ENCODE data around the gene TMCC3.

The TMCC3 gene

DNA sequence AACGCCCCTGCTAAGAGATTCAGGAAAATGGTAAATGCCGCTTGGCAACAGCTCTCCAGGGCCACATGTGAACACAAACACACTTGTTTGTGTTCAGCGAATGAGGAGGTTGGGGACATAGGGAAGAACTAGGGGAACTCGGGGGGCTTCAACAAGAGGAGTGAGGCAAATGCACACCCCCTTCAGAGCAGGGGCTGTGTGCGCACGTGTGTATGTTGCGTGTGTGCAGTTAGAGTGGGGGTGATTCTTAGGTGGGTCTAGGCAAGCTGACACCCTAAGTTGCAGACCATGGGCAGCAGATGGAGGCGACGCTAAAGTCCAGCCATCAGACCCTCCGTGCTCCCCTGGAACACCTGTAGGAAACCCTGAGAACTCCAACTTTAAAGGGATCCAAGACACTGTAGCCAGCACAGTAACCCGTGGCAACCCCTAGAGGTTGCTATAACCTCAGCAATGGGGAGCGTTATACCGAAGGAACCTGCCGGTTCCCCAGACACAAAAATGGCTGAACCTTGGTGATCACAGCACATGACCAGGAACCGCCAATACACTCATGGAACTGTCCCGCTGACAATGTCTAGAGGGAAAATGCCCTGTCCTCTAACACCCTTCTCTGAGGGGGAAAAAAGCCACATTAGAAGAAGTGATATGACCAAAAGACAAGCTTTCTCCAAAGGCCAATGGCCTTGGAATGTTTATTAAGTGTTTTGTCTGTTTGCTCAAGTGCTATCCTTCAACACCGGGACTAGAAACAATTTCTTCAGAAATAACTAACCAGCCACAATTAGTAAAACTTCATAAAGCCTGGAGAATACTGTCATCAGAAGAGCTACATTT is 104.2 kb downstream of the TMCC3 start (continued):
- TF ChIP-seq, protein P1, sequence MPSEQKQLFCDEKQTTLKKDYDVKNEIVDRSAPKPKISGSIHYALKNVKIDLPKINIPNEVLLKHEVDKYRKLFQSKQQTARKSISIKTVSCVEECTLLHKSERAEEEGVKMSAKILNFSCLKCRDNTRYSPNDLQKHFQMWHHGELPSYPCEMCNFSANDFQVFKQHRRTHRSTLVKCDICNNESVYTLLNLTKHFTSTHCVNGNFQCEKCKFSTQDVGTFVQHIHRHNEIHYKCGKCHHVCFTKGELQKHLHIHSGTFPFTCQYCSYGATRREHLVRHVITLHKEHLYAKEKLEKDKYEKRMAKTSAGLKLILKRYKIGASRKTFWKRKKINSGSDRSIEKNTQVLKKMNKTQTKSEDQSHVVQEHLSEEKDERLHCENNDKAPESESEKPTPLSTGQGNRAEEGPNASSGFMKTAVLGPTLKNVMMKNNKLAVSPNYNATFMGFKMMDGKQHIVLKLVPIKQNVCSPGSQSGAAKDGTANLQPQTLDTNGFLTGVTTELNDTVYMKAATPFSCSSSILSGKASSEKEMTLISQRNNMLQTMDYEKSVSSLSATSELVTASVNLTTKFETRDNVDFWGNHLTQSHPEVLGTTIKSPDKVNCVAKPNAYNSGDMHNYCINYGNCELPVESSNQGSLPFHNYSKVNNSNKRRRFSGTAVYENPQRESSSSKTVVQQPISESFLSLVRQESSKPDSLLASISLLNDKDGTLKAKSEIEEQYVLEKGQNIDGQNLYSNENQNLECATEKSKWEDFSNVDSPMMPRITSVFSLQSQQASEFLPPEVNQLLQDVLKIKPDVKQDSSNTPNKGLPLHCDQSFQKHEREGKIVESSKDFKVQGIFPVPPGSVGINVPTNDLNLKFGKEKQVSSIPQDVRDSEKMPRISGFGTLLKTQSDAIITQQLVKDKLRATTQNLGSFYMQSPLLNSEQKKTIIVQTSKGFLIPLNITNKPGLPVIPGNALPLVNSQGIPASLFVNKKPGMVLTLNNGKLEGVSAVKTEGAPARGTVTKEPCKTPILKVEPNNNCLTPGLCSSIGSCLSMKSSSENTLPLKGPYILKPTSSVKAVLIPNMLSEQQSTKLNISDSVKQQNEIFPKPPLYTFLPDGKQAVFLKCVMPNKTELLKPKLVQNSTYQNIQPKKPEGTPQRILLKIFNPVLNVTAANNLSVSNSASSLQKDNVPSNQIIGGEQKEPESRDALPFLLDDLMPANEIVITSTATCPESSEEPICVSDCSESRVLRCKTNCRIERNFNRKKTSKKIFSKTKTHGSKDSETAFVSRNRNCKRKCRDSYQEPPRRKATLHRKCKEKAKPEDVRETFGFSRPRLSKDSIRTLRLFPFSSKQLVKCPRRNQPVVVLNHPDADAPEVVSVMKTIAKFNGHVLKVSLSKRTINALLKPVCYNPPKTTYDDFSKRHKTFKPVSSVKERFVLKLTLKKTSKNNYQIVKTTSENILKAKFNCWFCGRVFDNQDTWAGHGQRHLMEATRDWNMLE (tag by site-specific recombination; conservative IDR thresholded peaks at IDR 0.05; ENCODE audit: low read depth): peak; percentile 26; the same call in 1 of the 2 replicates
- TF ChIP-seq ZNF560 (tag by site-specific recombination; IDR thresholded peaks at IDR 0.05; ENCODE audit: borderline replicate concordance) (no peak), ZNF146 (tag by site-specific recombination; IDR thresholded peaks at IDR 0.05) (no peak), ZNF404 (tag by site-specific recombination; IDR thresholded peaks at IDR 0.05) (no peak), SCRT2 (tag by site-specific recombination; IDR thresholded peaks at IDR 0.05) (peak; percentile 92), SP7 (tag by site-specific recombination; IDR thresholded peaks at IDR 0.05) (no peak), ZNF548 (tag by site-specific recombination; IDR thresholded peaks at IDR 0.05) (no peak), ZNF121 (tag by site-specific recombination; IDR thresholded peaks at IDR 0.05) (no peak), ZNF843 (tag by site-specific recombination; IDR thresholded peaks at IDR 0.05) (no peak), ZNF157 (tag by site-specific recombination; IDR thresholded peaks at IDR 0.05) (no peak), ZEB2 (tag by site-specific recombination; IDR thresholded peaks at IDR 0.05) (peak; percentile 21; the same call in 1 of the 2 replicates), ZIC2 (tag by site-specific recombination; IDR thresholded peaks at IDR 0.05) (no peak), ZNF792 (tag by site-specific recombination; IDR thresholded peaks at IDR 0.05) (no peak), GLIS2 (tag by site-specific recombination; IDR thresholded peaks at IDR 0.05) (no peak), KLF7 (tag by site-specific recombination; IDR thresholded peaks at IDR 0.05; ENCODE audit: borderline replicate concordance) (no peak), ZNF23 (tag by site-specific recombination; IDR thresholded peaks at IDR 0.05; ENCODE audit: borderline replicate concordance) (no peak), ZNF654 (tag by site-specific recombination; IDR thresholded peaks at IDR 0.05; ENCODE audit: low read depth) (peak; percentile 91), ZNF416 (tag by site-specific recombination; IDR thresholded peaks at IDR 0.05) (no peak), ZNF114 (tag by site-specific recombination; IDR thresholded peaks at IDR 0.05) (no peak), ZSCAN30 (tag by site-specific recombination; IDR thresholded peaks at IDR 0.05) (peak; percentile 80), KLF10 (tag by site-specific recombination; IDR thresholded peaks at IDR 0.05) (no peak), MYNN (tag by site-specific recombination; IDR thresholded peaks at IDR 0.05; ENCODE audit: borderline replicate concordance) (no peak), ZNF24 (tag by site-specific recombination; IDR thresholded peaks at IDR 0.05) (0 out of 2 replicates have a peak, but pooled peaks have one; percentile 56), MEIS1 (CRISPR knock-in tag; IDR thresholded peaks at IDR 0.05; ENCODE audit: borderline replicate concordance) (no peak), ZFP69B (tag by site-specific recombination; IDR thresholded peaks at IDR 0.05) (no peak), ZBTB1 (tag by site-specific recombination; IDR thresholded peaks at IDR 0.05) (no peak), SCRT1 (tag by site-specific recombination; IDR thresholded peaks at IDR 0.05; ENCODE audit: borderline replicate concordance) (peak; percentile 74; the same call in 1 of the 2 replicates), ZNF433 (tag by site-specific recombination; IDR thresholded peaks at IDR 0.05; ENCODE audit: low read depth) (no peak)
- TF ChIP-seq, protein P2, sequence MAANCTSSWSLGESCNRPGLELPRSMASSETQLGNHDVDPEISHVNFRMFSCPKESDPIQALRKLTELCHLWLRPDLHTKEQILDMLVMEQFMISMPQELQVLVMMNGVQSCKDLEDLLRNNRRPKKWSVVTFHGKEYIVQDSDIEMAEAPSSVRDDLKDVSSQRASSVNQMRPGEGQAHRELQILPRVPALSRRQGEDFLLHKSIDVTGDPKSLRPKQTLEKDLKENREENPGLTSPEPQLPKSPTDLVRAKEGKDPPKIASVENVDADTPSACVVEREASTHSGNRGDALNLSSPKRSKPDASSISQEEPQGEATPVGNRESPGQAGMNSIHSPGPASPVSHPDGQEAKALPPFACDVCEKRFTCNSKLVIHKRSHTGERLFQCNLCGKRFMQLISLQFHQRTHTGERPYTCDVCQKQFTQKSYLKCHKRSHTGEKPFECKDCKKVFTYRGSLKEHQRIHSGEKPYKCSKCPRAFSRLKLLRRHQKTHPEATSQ (tag by site-specific recombination; IDR thresholded peaks at IDR 0.05): no peak
- TF ChIP-seq, protein P3, sequence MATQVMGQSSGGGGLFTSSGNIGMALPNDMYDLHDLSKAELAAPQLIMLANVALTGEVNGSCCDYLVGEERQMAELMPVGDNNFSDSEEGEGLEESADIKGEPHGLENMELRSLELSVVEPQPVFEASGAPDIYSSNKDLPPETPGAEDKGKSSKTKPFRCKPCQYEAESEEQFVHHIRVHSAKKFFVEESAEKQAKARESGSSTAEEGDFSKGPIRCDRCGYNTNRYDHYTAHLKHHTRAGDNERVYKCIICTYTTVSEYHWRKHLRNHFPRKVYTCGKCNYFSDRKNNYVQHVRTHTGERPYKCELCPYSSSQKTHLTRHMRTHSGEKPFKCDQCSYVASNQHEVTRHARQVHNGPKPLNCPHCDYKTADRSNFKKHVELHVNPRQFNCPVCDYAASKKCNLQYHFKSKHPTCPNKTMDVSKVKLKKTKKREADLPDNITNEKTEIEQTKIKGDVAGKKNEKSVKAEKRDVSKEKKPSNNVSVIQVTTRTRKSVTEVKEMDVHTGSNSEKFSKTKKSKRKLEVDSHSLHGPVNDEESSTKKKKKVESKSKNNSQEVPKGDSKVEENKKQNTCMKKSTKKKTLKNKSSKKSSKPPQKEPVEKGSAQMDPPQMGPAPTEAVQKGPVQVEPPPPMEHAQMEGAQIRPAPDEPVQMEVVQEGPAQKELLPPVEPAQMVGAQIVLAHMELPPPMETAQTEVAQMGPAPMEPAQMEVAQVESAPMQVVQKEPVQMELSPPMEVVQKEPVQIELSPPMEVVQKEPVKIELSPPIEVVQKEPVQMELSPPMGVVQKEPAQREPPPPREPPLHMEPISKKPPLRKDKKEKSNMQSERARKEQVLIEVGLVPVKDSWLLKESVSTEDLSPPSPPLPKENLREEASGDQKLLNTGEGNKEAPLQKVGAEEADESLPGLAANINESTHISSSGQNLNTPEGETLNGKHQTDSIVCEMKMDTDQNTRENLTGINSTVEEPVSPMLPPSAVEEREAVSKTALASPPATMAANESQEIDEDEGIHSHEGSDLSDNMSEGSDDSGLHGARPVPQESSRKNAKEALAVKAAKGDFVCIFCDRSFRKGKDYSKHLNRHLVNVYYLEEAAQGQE (tag by site-specific recombination; IDR thresholded peaks at IDR 0.05): no peak
- TF ChIP-seq, protein P4, sequence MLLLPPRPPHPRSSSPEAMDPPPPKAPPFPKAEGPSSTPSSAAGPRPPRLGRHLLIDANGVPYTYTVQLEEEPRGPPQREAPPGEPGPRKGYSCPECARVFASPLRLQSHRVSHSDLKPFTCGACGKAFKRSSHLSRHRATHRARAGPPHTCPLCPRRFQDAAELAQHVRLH (tag by site-specific recombination; IDR thresholded peaks at IDR 0.05): 0 out of 2 replicates have a peak, but pooled peaks have one; percentile 46
